ENCODE data around the gene ZFP69B.

The ZFP69B gene
- 16.0 to 17.3 reads per million in 2 experiments for total RNA-seq

- DNase-seq (ENCODE audit: low read depth): peak; percentile 70
Measured at GRCh38 chr1:40449684-40450494, at the start of gene ZFP69B. Gene ZFP69B, plus strand, starts transcription at chr1:40450476. Its CDS starts 486 bp downstream, at chr1:40450962.

GRCh38 chr1:40401473-40402201 is 48.6 kb upstream of the ZFP69B start:
- no peak for DNase-seq (ENCODE audit: low read depth)

GRCh38 chr1:40404670-40405462 is 45.4 kb upstream of the ZFP69B start:
- DNase-seq (ENCODE audit: low read depth): peak; percentile 38

- DNase-seq (ENCODE audit: low read depth): no peak
Measured at GRCh38 chr1:40405812-40406211, 44.5 kb upstream of the ZFP69B start.

- no peak for DNase-seq (ENCODE audit: low read depth)
Measured at GRCh38 chr1:40407453-40407852, 42.8 kb upstream of the ZFP69B start.

- no peak for DNase-seq (ENCODE audit: low read depth)
Measured at GRCh38 chr1:40409467-40409866, 40.8 kb upstream of the ZFP69B start.

GRCh38 chr1:40411294-40411693 is 39.0 kb upstream of the ZFP69B start:
- no peak for DNase-seq (ENCODE audit: low read depth)

- no peak for DNase-seq (ENCODE audit: low read depth)
Measured at GRCh38 chr1:40411843-40412242, 38.4 kb upstream of the ZFP69B start.

- DNase-seq (ENCODE audit: low read depth): no peak
Measured at GRCh38 chr1:40413527-40414252, 36.6 kb upstream of the ZFP69B start.

GRCh38 chr1:40414331-40414730 is 35.9 kb upstream of the ZFP69B start:
- DNase-seq (ENCODE audit: low read depth): no peak

GRCh38 chr1:40416709-40417108 is 33.6 kb upstream of the ZFP69B start:
- DNase-seq (ENCODE audit: low read depth): no peak

GRCh38 chr1:40421431-40422384 is 28.6 kb upstream of the ZFP69B start:
- DNase-seq (ENCODE audit: low read depth): no peak

GRCh38 chr1:40422630-40423263 is 27.5 kb upstream of the ZFP69B start:
- DNase-seq (ENCODE audit: low read depth): no peak

GRCh38 chr1:40423264-40423642 is 27.0 kb upstream of the ZFP69B start:
- no peak for DNase-seq (ENCODE audit: low read depth)

- DNase-seq (ENCODE audit: low read depth): no peak
Measured at GRCh38 chr1:40423951-40424618, 26.2 kb upstream of the ZFP69B start.

- DNase-seq (ENCODE audit: low read depth): no peak
Measured at GRCh38 chr1:40425198-40425597, 25.1 kb upstream of the ZFP69B start.

- no peak for DNase-seq (ENCODE audit: low read depth)
Measured at GRCh38 chr1:40431385-40431784, 18.9 kb upstream of the ZFP69B start.

GRCh38 chr1:40432644-40433390 is 17.5 kb upstream of the ZFP69B start:
- DNase-seq (ENCODE audit: low read depth): no peak

GRCh38 chr1:40435471-40435870 is 14.8 kb upstream of the ZFP69B start:
- DNase-seq (ENCODE audit: low read depth): no peak

Measured in T follicular helper cell (primary cell).